Trophoblast cell (in vitro differentiated cells and primary cell): ENCODE data around the gene ACKR3.

Experiments
- DNase-seq, 2 donors: peaks; one replicate each; pipeline ENCODE4 v3.0.0-alpha.2; 2016
- H2AFZ ChIP-seq: 2 replicates; pipeline ENCODE4 v1.6.1; 2013; ENCODE audit warnings: low read length, moderate library complexity, mild to moderate bottlenecking; ENCODE audit not compliant: insufficient read depth, poor library complexity
- H2AK5ac ChIP-seq: 2 replicates; pipeline ENCODE4 v1.6.1; 2013; ENCODE audit warnings: mild to moderate bottlenecking, low read length
- H2BK120ac ChIP-seq: 2 replicates; pipeline ENCODE4 v1.6.1; 2013; ENCODE audit warnings: low read length, mild to moderate bottlenecking, moderate library complexity; ENCODE audit not compliant: insufficient read depth, poor library complexity
- H2BK12ac ChIP-seq: 2 replicates; pipeline ENCODE4 v1.6.1; 2013; ENCODE audit warnings: mild to moderate bottlenecking, low read length, moderate library complexity
- H2BK5ac ChIP-seq: 2 replicates; pipeline ENCODE4 v1.6.1; 2013; ENCODE audit warnings: low read length, low read depth, moderate library complexity, mild to moderate bottlenecking; ENCODE audit not compliant: poor library complexity
- H3K14ac ChIP-seq: 2 replicates; pipeline ENCODE4 v1.6.1; 2013; ENCODE audit warnings: mild to moderate bottlenecking, low read length
- H3K18ac ChIP-seq: 2 replicates; pipeline ENCODE4 v1.6.1; 2013; ENCODE audit warnings: mild to moderate bottlenecking, low read length
- H3K23ac ChIP-seq: 2 replicates; pipeline ENCODE4 v1.6.1; 2013; ENCODE audit warnings: low read length
- H3K27ac ChIP-seq: 2 replicates; pipeline ENCODE4 v1.5.1; 2013; ENCODE audit warnings: low read depth, mild to moderate bottlenecking, inconsistent platforms, low read length, moderate library complexity
- H3K27me3 ChIP-seq: 2 replicates; pipeline ENCODE4 v1.6.1; 2013; ENCODE audit warnings: inconsistent platforms, mild to moderate bottlenecking, low read length, moderate library complexity; ENCODE audit not compliant: insufficient read depth
- H3K36me3 ChIP-seq, 2 experiments: 1 replicate in 1 of 2; 2 replicates in 1 of 2; pipeline ENCODE4 v1.6.1; 2013; ENCODE audit warnings: low read length in 2 of 2, mild to moderate bottlenecking in 2 of 2, moderate library complexity in 1 of 2; ENCODE audit not compliant: insufficient read depth in 2 of 2, control insufficient read depth in 1 of 2
- H3K4ac ChIP-seq: 2 replicates; pipeline ENCODE4 v1.6.1; 2013; ENCODE audit warnings: low read depth, mild to moderate bottlenecking, low read length, moderate library complexity
- H3K4me1 ChIP-seq, 2 experiments: 1 replicate in 1 of 2; 2 replicates in 1 of 2; pipeline ENCODE4 v1.6.1; 2013; ENCODE audit warnings: low read length in 2 of 2, mild to moderate bottlenecking in 2 of 2, moderate library complexity in 1 of 2; ENCODE audit not compliant: insufficient read depth in 2 of 2, control insufficient read depth in 1 of 2
- H3K4me2 ChIP-seq: 2 replicates; pipeline ENCODE4 v1.6.1; 2013; ENCODE audit warnings: inconsistent platforms, mild to moderate bottlenecking, low read length, moderate library complexity
- H3K4me3 ChIP-seq: 2 replicates; pipeline ENCODE4 v1.5.1; 2013; ENCODE audit warnings: mild to moderate bottlenecking, low read depth, low read length, inconsistent platforms
- H3K79me1 ChIP-seq: one replicate; pipeline ENCODE4 v1.6.1; 2013; ENCODE audit warnings: low read length
- H3K79me2 ChIP-seq: 2 replicates; pipeline ENCODE4 v1.6.1; 2013; ENCODE audit warnings: low read length, mild to moderate bottlenecking; ENCODE audit not compliant: control insufficient read depth, insufficient read depth, poor library complexity
- H3K9ac ChIP-seq: 2 replicates; pipeline ENCODE4 v1.6.1; 2013; ENCODE audit warnings: mild to moderate bottlenecking, low read length
- H3K9me3 ChIP-seq: 2 replicates; pipeline ENCODE4 v1.6.1; 2013; ENCODE audit warnings: low read depth, mild to moderate bottlenecking, control low read depth, inconsistent platforms, low read length; ENCODE audit not compliant: insufficient read depth
- H4K12ac ChIP-seq: 2 replicates; pipeline ENCODE4 v1.6.1; 2013; ENCODE audit warnings: low read depth, mild to moderate bottlenecking, low read length, moderate library complexity
- H4K8ac ChIP-seq: 2 replicates; pipeline ENCODE4 v1.6.1; 2013; ENCODE audit warnings: low read depth, mild to moderate bottlenecking, low read length, moderate library complexity
- H4K91ac ChIP-seq: one replicate; pipeline ENCODE4 v1.6.1; 2013; ENCODE audit warnings: low read depth, mild to moderate bottlenecking, low read length, moderate library complexity
- WGBS: extraction: QIAGEN DNeasy Blood & Tissue Kit; methylation state at CpG from one replicate; pipeline ENCODE4 v1.1.7; 2013; ENCODE audit warnings: missing lambda C conversion rate; ENCODE audit not compliant: insufficient read length, insufficient coverage; ENCODE audit errors: extremely low coverage; 5-methylcytosine and 5-hydroxymethylcytosine counted together

ACKR3 gene

DNA sequence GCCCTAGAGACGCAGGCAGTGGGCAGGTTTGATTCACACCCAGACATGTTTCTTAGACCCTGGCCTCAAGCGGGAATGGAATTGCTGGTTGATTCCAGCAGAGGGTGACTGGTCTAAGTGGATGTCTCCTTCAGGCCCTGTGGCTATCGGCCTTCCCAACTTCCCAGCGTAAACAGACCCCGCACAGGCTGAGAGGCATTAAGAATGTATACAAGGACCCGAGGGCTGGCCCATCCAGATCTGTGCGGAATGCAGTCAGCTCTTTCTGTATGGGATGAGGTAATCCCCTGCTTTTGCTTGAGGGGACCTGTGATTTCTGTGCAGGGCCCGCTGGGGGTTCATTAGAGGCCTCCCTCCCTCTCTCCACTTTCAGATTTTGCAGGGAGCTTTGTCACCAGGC lies 6.5 kb downstream of the ACKR3 start:
- H4K91ac ChIP-seq, result peak overlapping the region; percentile 74
- no CpG with 5 or more reads among the region's 8 CpGs for WGBS

DNA sequence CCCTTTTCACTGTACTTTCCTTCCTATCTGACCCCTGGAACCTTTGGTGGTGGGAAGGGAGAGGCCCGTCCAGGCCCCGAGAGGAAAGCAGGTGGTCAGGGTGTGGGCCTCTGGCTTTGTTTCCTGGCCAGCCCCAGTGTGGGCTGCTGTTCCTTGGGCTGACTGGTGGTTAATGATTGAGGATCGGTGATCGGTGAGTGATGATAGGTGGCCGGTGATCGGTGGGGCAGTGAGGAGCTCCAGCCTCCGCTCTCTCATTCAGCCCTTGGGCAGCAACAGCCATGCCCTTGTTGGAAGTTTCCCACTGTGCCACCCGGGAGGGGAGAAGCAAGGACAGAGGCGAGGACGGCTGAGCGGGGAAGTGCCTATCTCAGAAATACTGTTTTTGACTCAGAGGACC lies 7.3 kb downstream of the ACKR3 start:
- H3K4me1 ChIP-seq, result peaks cover 61 to 65% of the 10 kb centered on the region in 2 experiments
- no CpG with 5 or more reads among the region's 11 CpGs for WGBS
- peaks cover 55 to 64% of the 10 kb centered on the region in 2 experiments for H3K36me3 ChIP-seq
- no peak overlapping the region for H3K23ac ChIP-seq
- H3K9ac ChIP-seq, result no peak overlapping the region
- peak overlapping the region; percentile 63 for H4K91ac ChIP-seq
- peak overlapping the region; percentile 5 for H4K12ac ChIP-seq
- no peak overlapping the region for H3K4me3 ChIP-seq
- H2AK5ac ChIP-seq, result peak overlapping the region; percentile 16
- H2BK5ac ChIP-seq, result peak overlapping the region; percentile 23
- no peak overlapping the region for H2AFZ ChIP-seq
- H3K79me2 ChIP-seq, result peaks cover 56% of the 10 kb centered on the region
- no peaks in the 10 kb centered on the region for H3K27me3 ChIP-seq
- peak overlapping the region; percentile 88 for H3K4ac ChIP-seq
- peak overlapping the region; percentile 37 for H2BK12ac ChIP-seq
- peak overlapping the region; percentile 42 for H3K14ac ChIP-seq
- peak overlapping the region; percentile 31 for H4K8ac ChIP-seq
- H3K4me2 ChIP-seq, result no peak overlapping the region
- peaks cover 53% of the 10 kb centered on the region for H3K79me1 ChIP-seq
- no peak for DNase-seq
- H3K18ac ChIP-seq, result peak overlapping the region; percentile 93
- H3K9me3 ChIP-seq, result peaks cover 6% of the 10 kb centered on the region
- H3K27ac ChIP-seq, result peak overlapping the region; percentile 87
- peak overlapping the region; percentile 46 for H2BK120ac ChIP-seq

More for the DNA sequence above, 6.5 kb downstream of the ACKR3 start:
- Histone ChIP-seq H3K4me1 (peaks cover 59 to 62% of the 10 kb centered on the region in 2 experiments), H3K4ac (peak overlapping the region; percentile 90), H3K9me3 (peaks cover 6% of the 10 kb centered on the region), H3K14ac (peak overlapping the region; percentile 41), H3K9ac (no peak overlapping the region), H4K12ac (peak overlapping the region; percentile 11), H2BK120ac (no peak overlapping the region), H4K8ac (no peak overlapping the region), H3K4me3 (no peak overlapping the region), H3K27ac (peak overlapping the region; percentile 87), H2AFZ (no peak overlapping the region), H3K27me3 (no peaks in the 10 kb centered on the region), H3K18ac (no peak overlapping the region), H3K36me3 (peaks cover 49 to 58% of the 10 kb centered on the region in 2 experiments), H3K79me2 (peaks cover 60% of the 10 kb centered on the region), H3K4me2 (peak overlapping the region; percentile 24), H2BK12ac (no peak overlapping the region), H2BK5ac (peak overlapping the region; percentile 89), H2AK5ac (no peak overlapping the region), H3K23ac (no peak overlapping the region), H3K79me1 (peaks cover 60% of the 10 kb centered on the region)
- DNase-seq, result peak; percentile 40 to 62

DNA sequence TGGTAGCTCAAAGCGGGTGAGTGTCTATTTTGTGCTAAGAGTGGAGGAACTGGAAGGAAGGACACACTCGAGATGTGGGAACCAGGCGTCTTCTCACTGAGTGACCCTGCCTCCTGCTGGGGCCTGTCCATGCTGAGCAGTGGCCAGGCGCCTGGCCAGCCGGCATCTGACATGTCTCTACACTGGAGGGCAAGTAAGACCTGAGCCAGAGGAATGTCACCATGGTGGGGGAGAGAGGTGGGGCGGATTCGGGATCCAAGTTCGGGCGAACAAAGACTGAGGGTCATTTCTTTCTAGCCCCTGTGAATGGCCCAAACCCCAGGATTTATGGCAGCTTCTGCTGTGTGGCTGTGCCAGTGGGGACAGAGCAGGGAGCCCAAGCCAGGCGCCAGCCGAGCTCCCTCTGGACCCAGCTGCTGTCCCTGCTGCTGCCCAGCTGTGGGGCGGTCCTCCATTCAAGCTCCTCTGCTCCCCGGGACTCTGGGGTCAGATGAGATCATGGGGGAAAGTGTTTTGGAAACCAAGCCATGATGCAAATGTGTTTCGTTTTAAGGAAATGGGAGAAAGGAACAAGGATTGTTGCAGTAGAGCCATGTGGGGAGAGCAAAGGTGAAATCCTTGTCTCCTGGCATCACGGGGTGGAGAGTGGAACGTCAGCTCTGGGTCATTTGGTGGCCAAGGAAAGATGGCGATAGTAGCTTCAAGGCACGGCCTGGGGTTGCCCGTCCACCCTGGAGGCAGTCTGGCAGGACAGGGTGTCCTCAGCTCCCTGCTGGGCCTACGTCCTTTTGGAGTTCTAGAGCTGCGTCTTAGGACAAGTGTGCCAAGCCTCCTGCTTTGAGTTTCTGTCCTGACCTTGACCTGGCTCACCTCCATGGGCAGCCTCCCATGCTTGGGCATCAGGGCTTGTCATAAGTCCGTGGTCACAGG lies 8.1 kb downstream of the ACKR3 start:
- peak overlapping the region; percentile 16 for H4K8ac ChIP-seq
- H3K4me2 ChIP-seq, result no peak overlapping the region
- peaks cover 65 to 68% of the 10 kb centered on the region in 2 experiments for H3K4me1 ChIP-seq
- WGBS, result no CpG with 5 or more reads among the region's 22 CpGs
- peaks cover 59 to 67% of the 10 kb centered on the region in 2 experiments for H3K36me3 ChIP-seq
- peak overlapping the region; percentile 93 for H3K18ac ChIP-seq
- peak overlapping the region; percentile 19 for H2AK5ac ChIP-seq
- H3K79me1 ChIP-seq, result peaks cover 47% of the 10 kb centered on the region
- H3K9me3 ChIP-seq, result peaks cover 6% of the 10 kb centered on the region
- H3K4ac ChIP-seq, result peak overlapping the region; percentile 88
- H3K4me3 ChIP-seq, result no peak overlapping the region
- no peak overlapping the region for H2AFZ ChIP-seq
- no peak overlapping the region for H3K9ac ChIP-seq
- H3K27me3 ChIP-seq, result no peaks in the 10 kb centered on the region
- H3K79me2 ChIP-seq, result peaks cover 49% of the 10 kb centered on the region
- no peak overlapping the region for H4K12ac ChIP-seq
- peak overlapping the region; percentile 47 for H3K23ac ChIP-seq
- peak overlapping the region; percentile 50 for H2BK12ac ChIP-seq
- peak overlapping the region; percentile 46 for H2BK120ac ChIP-seq
- H3K27ac ChIP-seq, result peak overlapping the region; percentile 87
- peak overlapping the region; percentile 63 for H4K91ac ChIP-seq
- peak overlapping the region; percentile 23 for H2BK5ac ChIP-seq
- H3K14ac ChIP-seq, result peak overlapping the region; percentile 42
- DNase-seq, result no peak

DNA sequence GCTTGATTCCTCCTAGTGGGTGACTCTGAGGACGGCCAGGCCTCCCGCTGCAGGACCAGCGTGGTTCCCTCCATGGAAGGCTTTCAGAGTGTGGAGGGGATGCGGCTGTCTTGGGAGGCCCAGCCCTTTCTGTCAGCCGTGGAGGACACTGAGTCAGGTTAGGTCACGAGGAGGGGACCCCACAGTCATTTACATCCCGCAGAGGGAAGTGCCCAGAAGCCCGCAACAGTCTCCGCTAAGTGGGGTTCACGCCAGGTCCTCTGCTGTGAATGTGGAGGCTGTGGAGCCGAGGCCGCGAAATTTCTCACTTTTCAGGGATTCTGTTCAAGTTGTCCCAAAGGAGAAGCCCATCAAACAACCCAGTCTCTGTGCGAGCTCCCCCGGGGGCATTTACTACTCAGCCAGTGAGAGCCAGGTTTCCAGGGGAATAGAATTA lies 8.8 kb downstream of the ACKR3 start:
- H3K18ac ChIP-seq, result peak overlapping the region; percentile 93
- peak overlapping the region; percentile 47 for H3K23ac ChIP-seq
- peaks cover 45% of the 10 kb centered on the region for H3K79me1 ChIP-seq
- peak overlapping the region; percentile 14 for H3K14ac ChIP-seq
- no CpG with 5 or more reads among the region's 15 CpGs for WGBS
- peak overlapping the region; percentile 88 for H3K4ac ChIP-seq
- peak overlapping the region; percentile 34 for H4K91ac ChIP-seq
- H3K4me2 ChIP-seq, result no peak overlapping the region
- peaks cover 62 to 68% of the 10 kb centered on the region in 2 experiments for H3K4me1 ChIP-seq
- H3K79me2 ChIP-seq, result peaks cover 45% of the 10 kb centered on the region
- peaks cover 6% of the 10 kb centered on the region for H3K9me3 ChIP-seq
- no peak overlapping the region for H4K12ac ChIP-seq
- H2BK5ac ChIP-seq, result peak overlapping the region; percentile 23
- no peak for DNase-seq
- peak overlapping the region; percentile 46 for H2BK120ac ChIP-seq
- peak overlapping the region; percentile 87 for H3K27ac ChIP-seq
- no peak overlapping the region for H3K9ac ChIP-seq
- no peak overlapping the region for H3K4me3 ChIP-seq
- peaks cover 56 to 65% of the 10 kb centered on the region in 2 experiments for H3K36me3 ChIP-seq
- H2AK5ac ChIP-seq, result peak overlapping the region; percentile 19
- H4K8ac ChIP-seq, result peak overlapping the region; percentile 16
- H3K27me3 ChIP-seq, result no peaks in the 10 kb centered on the region
- H2AFZ ChIP-seq, result no peak overlapping the region
- H2BK12ac ChIP-seq, result no peak overlapping the region
